ENCODE measurements around the gene MT1X.

The MT1X gene

DNA sequence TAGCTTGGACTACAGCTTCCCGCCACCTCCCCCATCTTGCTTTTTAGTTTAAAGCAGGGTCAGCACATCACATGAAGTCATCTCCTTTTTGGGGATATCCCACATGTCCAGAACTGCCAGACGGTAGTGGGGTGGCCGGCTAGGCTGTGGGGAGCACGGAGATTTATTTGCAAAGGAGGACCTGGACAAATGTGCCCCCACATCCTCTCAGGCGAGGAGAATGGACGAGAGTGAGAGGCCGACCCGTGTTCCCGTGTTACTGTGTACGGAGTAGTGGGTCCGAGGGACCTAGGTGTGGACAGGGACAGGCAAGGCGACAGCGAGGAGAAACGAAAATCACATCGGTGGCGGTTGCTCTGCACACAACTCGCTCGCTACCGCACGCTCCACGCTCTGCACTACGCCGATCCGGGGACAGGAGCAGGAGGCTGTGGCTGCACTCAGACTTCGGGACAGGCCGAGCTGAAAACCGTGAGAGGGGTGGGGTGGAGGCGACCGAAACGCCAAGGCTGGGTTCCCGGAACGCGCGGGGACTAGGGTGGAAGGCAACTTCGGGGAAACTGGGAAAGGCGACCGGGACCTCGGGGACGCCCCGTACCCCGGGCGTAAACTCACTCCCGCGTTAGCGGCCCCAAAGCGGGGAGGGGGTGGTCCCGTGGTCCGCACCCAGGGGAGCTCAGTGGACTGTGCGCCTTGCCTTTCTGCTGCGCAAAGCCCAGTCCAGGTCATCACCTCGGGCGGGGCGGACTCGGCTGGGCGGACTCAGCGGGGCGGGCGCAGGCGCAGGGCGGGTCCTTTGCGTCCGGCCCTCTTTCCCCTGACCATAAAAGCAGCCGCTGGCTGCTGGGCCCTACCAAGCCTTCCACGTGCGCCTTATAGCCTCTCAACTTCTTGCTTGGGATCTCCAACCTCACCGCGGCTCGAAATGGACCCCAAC, 44.2 kb upstream of the MT1X start, which contains the start of gene MT1A:
MT1A (plus strand) TSS at position 853 of the 937 bp plus-strand sequence; CDS start at position 926, 73 bp downstream.
- DNase-seq (ENCODE audit: low read depth) = peak; percentile 49
- H3K4me3 ChIP-seq (replicated peaks; ENCODE audit: low read depth, low read length) = peak within 1 kb of the TSS; percentile 60
- no peak for TF ChIP-seq CTCF (IDR thresholded peaks at IDR 0.05; ENCODE audit: low read length, missing control alignments)

GRCh38 chr16:56639045-56639444, 43.2 kb upstream of the MT1X start:
- no peak overlapping the region for H3K4me3 ChIP-seq (replicated peaks; ENCODE audit: low read depth, low read length)
- no peak for DNase-seq (ENCODE audit: low read depth)
- TF ChIP-seq CTCF (IDR thresholded peaks at IDR 0.05; ENCODE audit: low read length, missing control alignments) = no peak

DNA sequence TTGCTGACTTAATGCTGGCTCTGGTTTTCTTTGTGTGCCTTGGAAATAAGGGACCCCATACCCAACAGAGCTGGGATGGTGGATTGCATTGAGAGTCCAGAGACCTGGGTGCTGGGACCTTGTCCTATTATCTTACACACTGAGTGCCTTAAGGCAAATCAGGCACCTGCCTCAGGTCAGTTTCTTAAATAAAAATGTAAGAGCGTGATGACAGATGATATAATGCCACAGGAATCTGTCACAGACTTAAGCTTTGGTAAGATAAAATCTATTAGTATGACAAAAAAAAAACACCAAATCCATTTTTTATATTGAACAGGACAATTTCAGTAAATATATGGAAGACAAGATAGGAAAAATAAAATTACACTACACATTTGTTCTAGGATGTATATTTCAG, 42.2 kb upstream of the MT1X start:
- no peak overlapping the region for H3K4me3 ChIP-seq (replicated peaks; ENCODE audit: low read depth, low read length)
- TF ChIP-seq CTCF (IDR thresholded peaks at IDR 0.05; ENCODE audit: low read length, missing control alignments) = no peak
- DNase-seq (ENCODE audit: low read depth) = no peak

- no peak for TF ChIP-seq CTCF (IDR thresholded peaks at IDR 0.05; ENCODE audit: low read length, missing control alignments)
- no peak overlapping the region for H3K4me3 ChIP-seq (replicated peaks; ENCODE audit: low read depth, low read length)
- DNase-seq (ENCODE audit: low read depth) = no peak
These were observed 41.1 kb upstream of the MT1X start for GRCh38 chr16:56641166-56641565.

GRCh38 chr16:56643080-56643778, 39.0 kb upstream of the MT1X start:
- TF ChIP-seq CTCF (IDR thresholded peaks at IDR 0.05; ENCODE audit: low read length, missing control alignments) = peak; percentile 28
- peak; percentile 43 for DNase-seq (ENCODE audit: low read depth)
- peak overlapping the region; percentile 33 for H3K4me3 ChIP-seq (replicated peaks; ENCODE audit: low read depth, low read length)

- DNase-seq (ENCODE audit: low read depth) = no peak
- no peak for TF ChIP-seq CTCF (IDR thresholded peaks at IDR 0.05; ENCODE audit: low read length, missing control alignments)
- H3K4me3 ChIP-seq (replicated peaks; ENCODE audit: low read depth, low read length) = no peak overlapping the region
These were observed 38.4 kb upstream of the MT1X start for GRCh38 chr16:56643833-56644232.

Data from fibroblast of pulmonary artery (primary cell).